Endometrial microvascular endothelial cells (primary cell): ENCODE measurements around the gene REEP1. TPM values are rescaled to one million over a fixed set of nuclear protein-coding genes. Genes with fewer than 3 reads are reported as not detected.

Source experiments
- in situ Hi-C: cut with HindIII; loops from 2 replicates; pipeline ENCODE4 v1.10.0; 2017; ENCODE audit warnings: low sequenced_read_pairs, low pct_unique_long_range_greater_than_20kb; ENCODE audit errors: inconsistent ontology term
- total RNA-seq: library from RNA; depleted of rRNA; stranded (reverse); fragments of >200 nt; gene quantifications from one replicate; pipeline ENCODE4 v1.2.3, GENCODE V29; 2015; ENCODE audit errors: inconsistent ontology term

The REEP1 gene
- total RNA-seq, 1 donor from 2014 or later: 0.28 TPM

GRCh38 chr2:86292571-86293515, 44.6 kb downstream of the REEP1 start:
- in situ Hi-C loops: no loop called here

DNA sequence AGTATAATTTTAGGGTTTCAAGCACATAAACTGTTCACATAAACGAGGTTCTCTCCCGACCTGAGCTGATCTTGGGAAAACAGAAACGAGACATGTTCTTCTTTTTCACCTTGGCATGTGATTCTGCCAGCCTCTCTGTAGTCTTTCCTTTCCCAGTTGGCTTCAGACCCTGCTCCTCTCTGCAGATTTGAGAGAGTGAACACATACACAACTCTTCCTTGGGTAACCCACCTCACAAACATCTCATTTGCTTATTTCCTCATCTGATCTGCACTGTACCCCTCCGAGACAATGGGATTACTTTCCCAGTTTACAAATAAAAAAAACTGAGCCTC, 46.1 kb downstream of the REEP1 start:
- in situ Hi-C loops: no loop called here

GRCh38 chr2:86290596-86291327, 46.7 kb downstream of the REEP1 start:
- in situ Hi-C loops: no loop called here

DNA sequence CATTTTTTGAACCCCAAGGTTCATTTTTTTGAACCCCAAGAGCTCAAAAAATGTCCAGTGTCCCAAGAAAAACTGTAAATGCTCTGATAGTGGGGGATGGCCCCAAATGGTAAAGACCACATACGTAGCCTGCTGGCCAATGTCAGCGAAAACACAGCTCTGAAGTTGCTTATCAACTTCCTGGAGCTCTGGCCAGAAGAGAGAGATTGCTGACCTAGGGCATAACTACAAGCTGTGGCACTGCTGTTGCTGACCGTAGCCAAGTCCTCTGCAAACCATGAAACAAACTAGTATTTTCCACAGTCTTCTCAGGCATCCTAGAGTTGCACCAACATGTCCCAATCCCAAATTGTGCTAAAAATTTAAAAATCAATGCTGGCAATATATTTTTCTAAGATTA, 50.9 kb downstream of the REEP1 start:
- in situ Hi-C loops: no loop called here

- in situ Hi-C loops: no loop called here
Observed at GRCh38 chr2:86285981-86286380, 51.4 kb downstream of the REEP1 start.

DNA sequence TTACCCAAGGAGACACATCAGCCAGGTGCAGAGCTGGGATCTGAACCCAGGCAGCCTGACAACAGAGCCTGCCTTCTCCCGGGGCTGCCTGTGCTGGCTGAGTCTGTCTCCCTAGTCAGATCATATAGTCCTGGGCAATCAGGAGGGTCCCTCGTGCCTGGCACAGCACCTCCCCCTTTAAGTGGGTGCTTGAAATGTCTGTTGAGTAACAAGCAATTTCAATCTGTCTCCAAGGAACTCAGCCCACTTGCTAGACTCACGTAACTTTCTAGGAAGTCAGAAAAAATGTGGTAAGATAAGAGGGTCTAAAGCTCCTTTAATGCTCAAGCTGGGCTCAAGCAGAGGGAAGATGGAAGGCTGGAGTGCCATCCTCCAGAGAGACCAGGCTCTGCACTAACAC, 51.9 kb downstream of the REEP1 start:
- in situ Hi-C loops: no loop called here

DNA sequence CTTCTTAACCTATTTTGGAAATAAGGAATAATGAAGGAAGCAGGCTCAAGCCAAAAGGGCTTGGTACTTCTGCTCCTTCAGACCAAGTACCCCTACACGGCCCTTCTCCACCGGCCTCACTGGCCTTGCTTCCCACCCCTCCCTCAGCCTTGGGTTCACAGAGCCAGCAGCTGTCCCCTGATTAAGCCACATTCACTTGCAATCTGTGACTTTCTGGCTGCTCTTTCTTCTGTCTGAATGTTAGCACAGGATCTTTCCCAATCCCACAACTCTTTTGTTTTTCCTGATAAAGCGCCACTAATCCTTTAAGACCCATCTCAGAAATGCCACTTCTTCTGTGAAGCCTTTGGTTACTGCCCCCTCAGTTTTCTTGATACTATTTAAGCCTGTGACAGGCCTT, 52.4 kb downstream of the REEP1 start:
- in situ Hi-C loops: no loop called here

- in situ Hi-C loops: no loop called here
Observed at GRCh38 chr2:86284401-86284841, 53.0 kb downstream of the REEP1 start.

GRCh38 chr2:86283411-86284030, 53.9 kb downstream of the REEP1 start:
- in situ Hi-C loops: no loop called here

DNA sequence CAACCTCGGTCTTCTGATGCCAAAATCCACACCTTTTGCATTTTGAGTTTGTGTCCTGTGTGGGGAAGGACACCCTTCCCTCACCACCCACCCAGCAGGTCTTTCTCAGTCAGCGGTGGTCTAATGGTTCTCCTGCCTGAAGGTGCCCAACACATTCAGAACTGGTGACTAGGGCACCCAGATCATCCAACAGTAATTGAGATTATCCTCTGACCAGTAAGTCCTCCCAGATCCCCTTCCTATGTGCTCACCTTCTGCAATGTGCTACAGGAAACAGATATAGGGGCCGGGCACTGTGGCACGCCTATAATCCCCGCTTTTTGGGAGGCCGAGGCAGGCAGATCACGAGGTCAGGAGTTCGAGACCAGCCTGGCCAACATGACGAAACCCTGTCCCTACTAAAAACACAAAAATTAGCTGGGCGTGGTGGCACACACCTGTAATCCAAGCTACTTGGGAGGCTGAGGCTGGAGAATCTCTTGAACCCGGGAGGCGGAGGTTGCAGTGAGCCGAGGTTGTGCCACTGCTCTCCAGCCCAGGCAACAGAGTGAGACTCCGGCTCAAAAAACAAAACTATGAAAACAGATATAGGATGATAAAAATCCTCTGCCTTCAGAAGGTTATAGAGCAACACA, 56.2 kb downstream of the REEP1 start:
- in situ Hi-C loops: no loop called here

GRCh38 chr2:86280191-86280667, 57.2 kb downstream of the REEP1 start:
- in situ Hi-C loops: no loop called here

DNA sequence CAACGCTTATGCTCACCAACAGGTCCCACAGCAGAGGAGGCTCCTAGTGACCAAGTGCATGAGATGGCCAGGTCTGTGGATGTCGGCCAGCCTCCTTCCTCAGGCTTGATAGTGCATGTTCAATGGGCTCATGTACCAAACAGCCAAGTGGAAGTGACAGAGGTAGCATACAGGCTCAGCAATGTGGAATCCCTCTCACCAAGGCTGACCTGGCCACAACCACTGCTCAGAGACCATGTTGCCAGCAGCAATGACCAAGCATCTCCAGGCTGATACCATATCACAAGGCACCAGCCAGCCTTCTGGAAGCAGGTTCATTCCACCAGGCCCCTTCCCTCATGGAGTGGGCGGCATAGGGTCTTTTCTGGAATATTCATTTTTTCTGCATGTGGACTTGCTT, 61.5 kb downstream of the REEP1 start:
- in situ Hi-C loops: no loop called here

DNA sequence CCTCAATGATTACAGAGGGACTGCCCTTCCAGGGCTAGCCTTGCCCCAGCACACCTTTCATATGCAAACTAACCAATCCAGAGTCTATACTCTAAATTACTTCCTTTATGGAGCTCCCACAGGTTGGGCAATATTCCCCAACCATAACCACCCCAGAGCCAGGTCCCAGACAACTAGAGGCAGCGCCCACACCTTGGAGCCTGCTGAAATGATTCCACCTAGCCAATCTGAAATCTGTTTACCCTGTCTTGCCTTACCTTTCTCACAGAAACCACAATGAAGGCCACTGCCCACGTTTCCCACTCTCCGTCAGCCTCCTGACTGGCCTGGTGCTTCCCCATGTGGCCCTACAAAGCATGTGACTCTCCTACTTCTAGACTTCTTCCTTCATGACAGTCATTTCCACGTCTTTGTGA, 62.0 kb downstream of the REEP1 start:
- in situ Hi-C loops: no loop called here

- in situ Hi-C loops: no loop called here
Observed at GRCh38 chr2:86274918-86275275, 62.5 kb downstream of the REEP1 start.

DNA sequence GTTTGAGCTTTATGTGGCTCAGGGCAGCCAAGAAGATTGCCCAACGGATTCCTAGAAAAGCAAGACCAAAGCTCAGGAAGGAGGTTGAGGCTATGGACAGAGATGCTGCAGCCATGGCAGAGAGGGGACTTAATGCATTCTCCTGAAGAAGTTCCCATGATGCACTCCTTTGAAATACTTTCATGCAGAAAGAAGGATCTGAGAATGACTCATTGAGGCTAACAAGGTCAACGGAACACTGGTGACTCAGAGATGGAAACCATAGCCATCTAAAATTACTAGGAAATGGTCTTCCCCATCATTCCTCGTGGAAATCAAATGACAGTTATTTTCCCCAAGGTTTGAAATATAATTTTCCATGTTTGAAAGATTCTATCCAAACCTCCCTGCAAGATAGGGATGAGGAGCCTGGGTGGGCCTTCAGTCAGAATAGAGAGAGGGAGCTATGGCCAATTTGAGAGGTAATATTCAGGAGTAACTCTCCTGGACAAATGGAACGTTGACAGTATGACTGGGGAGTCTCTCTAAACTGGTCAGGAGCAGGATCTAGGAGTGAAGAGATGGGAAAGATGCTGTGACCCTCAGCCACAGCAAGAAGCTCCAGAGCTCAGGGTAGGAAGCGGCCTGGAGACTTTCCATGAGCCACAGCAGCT, 63.0 kb downstream of the REEP1 start:
- in situ Hi-C loops: no loop called here

DNA sequence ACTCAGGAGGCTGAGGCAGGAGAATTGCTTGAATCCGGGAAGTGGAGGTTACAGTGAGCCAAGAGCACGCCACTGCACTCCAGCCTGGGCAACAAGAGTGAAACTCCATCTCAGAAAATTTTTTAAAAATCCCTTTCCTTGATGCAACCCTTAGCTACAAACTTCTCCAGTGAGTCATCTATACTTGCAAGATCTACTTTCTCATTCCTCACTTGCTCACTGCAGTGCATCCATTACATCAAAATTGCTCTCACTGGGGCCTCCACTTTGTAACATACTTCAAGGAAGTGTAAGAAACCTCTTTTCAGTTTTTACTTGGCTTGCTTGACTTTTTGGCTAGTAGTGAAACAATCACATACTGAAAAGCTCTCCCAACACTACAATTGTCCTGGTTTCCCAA, 65.3 kb downstream of the REEP1 start:
- in situ Hi-C loops: no loop called here

DNA sequence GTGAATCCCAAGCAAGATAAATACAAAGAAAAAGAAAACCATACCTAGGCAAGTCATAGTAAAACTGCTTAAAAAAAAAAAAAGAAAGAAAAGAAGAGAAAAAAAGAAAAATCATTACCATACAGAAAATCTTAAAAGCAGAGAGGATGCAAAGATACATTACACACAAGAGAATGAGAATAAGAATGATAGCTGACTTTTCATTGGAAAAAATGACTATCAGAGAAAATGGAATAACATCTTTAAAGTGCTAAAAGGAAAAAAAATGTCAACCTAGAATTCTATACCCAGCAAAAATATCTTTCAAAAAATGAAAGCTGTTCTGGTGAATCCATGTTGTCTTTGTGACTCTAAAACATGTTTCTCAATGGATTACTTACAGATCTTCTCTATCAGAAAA, 66.2 kb downstream of the REEP1 start:
- in situ Hi-C loops: no loop called here

- in situ Hi-C loops: no loop called here
Observed at GRCh38 chr2:86263956-86264355, 73.5 kb downstream of the REEP1 start.

DNA sequence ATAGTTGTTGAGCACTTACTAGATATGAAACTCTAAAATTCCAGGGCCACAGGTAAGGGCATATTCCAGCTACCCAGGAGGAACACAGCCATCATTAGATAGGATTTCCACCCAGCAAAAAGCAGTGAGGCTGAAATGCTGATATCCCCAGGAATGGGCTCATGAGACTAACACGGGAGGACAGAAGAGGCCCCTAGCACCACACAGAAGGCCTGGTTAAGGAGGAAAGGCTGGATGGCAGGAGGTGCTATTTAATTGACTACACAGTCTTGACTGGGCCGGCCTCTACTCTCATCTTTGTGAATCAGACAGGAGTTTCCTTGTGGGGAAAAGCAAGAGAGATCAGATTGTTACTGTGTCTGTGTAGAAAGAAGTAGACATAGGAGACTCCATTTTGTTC, 76.4 kb downstream of the REEP1 start:
- in situ Hi-C loops: no loop called here
